Measurements from ENCODE around the gene KRTAP9-6. TPM values are rescaled to one million over a fixed set of nuclear protein-coding genes. Genes with fewer than 3 reads are reported as not detected.

Gene KRTAP9-6
- total and polyA plus RNA-seq, 10 of the 15 experiments (the other 5 are each of a cell fraction or from before 2014, with no cell fraction given): not detected

DNA sequence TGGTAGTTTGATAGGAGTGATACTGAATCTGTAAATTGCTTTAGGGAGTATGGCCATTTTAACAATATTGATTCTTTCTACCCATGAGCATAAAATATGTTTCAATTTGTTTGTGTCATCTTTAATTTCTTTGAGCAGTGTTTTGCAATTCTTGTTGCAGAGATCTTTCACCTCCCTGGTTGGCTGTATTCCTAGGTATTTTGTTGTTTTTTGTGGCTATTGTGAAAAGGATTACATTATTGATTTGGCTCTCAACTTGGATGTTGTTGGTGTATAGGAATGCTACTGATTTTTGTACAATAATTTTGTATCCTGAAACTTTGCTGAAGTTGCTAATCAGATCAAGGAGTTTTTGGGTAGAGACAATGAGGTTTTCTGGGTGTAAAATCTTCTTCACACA, 6.8 kb upstream of the KRTAP9-6 start:
- Histone ChIP-seq H3K79me2 (ENCODE audit: control insufficient read depth, insufficient read depth, low read length) (no peaks in the 10 kb centered on the region), H3K9me3 (replicated peaks; ENCODE audit: control insufficient read depth, insufficient read depth, low read length) (no peaks in the 10 kb centered on the region), H3K9ac (ENCODE audit: control insufficient read depth, insufficient read depth, low read length) (no peak overlapping the region), H3K27me3 (replicated peaks in 1 of 2; ENCODE audit: control insufficient read depth in 2 of 2, insufficient read depth in 2 of 2, low read length in 1 of 2) (no peaks in the 10 kb centered on the region; a peak in 2 of 4 replicates), H2AFZ (ENCODE audit: control insufficient read depth, low read depth, low read length) (no peak overlapping the region), H3K36me3 (ENCODE audit: control insufficient read depth in 2 of 2, insufficient read depth in 2 of 2, low read length in 1 of 2) (no peaks in the 10 kb centered on the region), H4K20me1 (ENCODE audit: control insufficient read depth, insufficient read depth) (no peaks in the 10 kb centered on the region), H3K27ac (ENCODE audit: control insufficient read depth, insufficient read depth) (no peak overlapping the region), H3K4me2 (ENCODE audit: control insufficient read depth, insufficient read depth) (no peak overlapping the region), H3K4me1 (ENCODE audit: control insufficient read depth, insufficient read depth, low read length) (no peaks in the 10 kb centered on the region), H3K4me3 (no peak overlapping the region)
- CTCF ChIA-PET: no interaction called here
- BruUV-seq (replicated peaks): no TSS peak
- FAIRE-seq (no peak), ATAC-seq (no peak), DNase-seq (ENCODE audit: low read depth, low spot score) (no peak)
- intact Hi-C loops (cut with micrococcal nuclease; ENCODE audit: unreplicated experiment) (no loop called here), in situ Hi-C loops (cut with MboI) (no loop called here)
- RAD21 ChIA-PET (ENCODE audit: unreplicated experiment): no interaction called here
- SMC1A ChIA-PET (ENCODE audit: uncharacterized antibody, unreplicated experiment): no interaction called here
- no peak for TF ChIP-seq CEBPZ (IDR thresholded peaks at IDR 0.05; ENCODE audit: low read depth, low read length)
- TF ChIP-seq CBX3 (IDR thresholded peaks at IDR 0.05; ENCODE audit: borderline replicate concordance, low read depth): no peak
- no peak for TF ChIP-seq USF2 (IDR thresholded peaks at IDR 0.05; ENCODE audit: borderline replicate concordance, low read depth, low read length)
- TF ChIP-seq RELA (IDR thresholded peaks at IDR 0.05; ENCODE audit: borderline replicate concordance, partially characterized antibody): no peak
- TF ChIP-seq SIN3A (IDR thresholded peaks at IDR 0.05; ENCODE audit: low read depth, low read length): no peak
- TF ChIP-seq POLR2AphosphoS5 (IDR thresholded peaks at IDR 0.05; ENCODE audit: low read length): no peak
- POLR2A ChIA-PET: no interaction called here
